ENCODE measurements around the gene FGF14. TPM values are rescaled to one million over a fixed set of nuclear protein-coding genes. Genes with fewer than 3 reads are reported as not detected.

The FGF14 gene
- total and polyA plus RNA-seq, 2 of the 4 experiments (the other 2 are of a cell fraction), result under 0.01 TPM; not detected in 1

DNA sequence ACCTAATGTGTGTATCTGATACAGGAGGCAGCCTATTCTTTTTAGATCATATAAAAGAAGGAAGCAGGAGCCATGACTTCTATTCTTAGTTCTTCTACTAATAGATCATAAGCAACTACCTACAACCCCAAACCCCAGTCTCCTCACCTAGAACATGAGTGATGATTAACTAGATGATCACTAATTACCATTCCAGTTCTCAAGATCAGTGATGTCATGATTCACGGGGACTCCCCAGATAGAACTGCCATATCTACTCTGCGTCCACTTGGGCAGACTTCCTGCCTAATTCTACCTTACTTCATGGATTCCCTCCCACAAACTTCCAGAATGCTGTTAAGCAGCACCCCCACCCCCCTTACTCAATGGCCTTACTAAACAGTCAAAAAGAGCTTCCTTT, 380.1 kb downstream of the FGF14 start:
- Histone ChIP-seq H2BK15ac (ENCODE audit: low read depth, low read length) (no peak overlapping the region), H4K8ac (ENCODE audit: low read depth in 2 of 2, low read length in 2 of 2) (no peak overlapping the region), H2BK5ac (ENCODE audit: low read depth, low read length, poor library complexity, severe bottlenecking) (no peak overlapping the region), H3K23ac (ENCODE audit: low read depth, low read length) (no peak overlapping the region), H2AFZ (replicated peaks; ENCODE audit: low read length, poor library complexity) (no peak overlapping the region), H3K9ac (ENCODE audit: low read depth, low read length) (no peak overlapping the region), H3K56ac (ENCODE audit: extremely low read depth, insufficient read depth, low read length) (no peak overlapping the region), H3K9me3 (ENCODE audit: control insufficient read depth, insufficient read depth, low read length) (0 out of 2 replicates have a peak, but pooled peaks cover 2% of the 10 kb centered on the region), H3K27ac (ENCODE audit: insufficient read depth, low read length) (no peak overlapping the region), H3K14ac (replicated peaks; ENCODE audit: low read depth, low read length) (no peak overlapping the region), H3K4me3 (ENCODE audit: insufficient read depth, low read depth, low read length) (no peak overlapping the region), H3K4me1 (ENCODE audit: control insufficient read depth, insufficient read depth, low read length) (no peaks in the 10 kb centered on the region), H3K4ac (ENCODE audit: low read depth, low read length) (no peak overlapping the region), H2AK9ac (replicated peaks; ENCODE audit: low read depth, low read length, poor library complexity) (no peak overlapping the region), H3K4me2 (ENCODE audit: low read depth, low read length) (no peak overlapping the region), H3K9me1 (ENCODE audit: insufficient read depth, low read length) (no peaks in the 10 kb centered on the region), H3K27me3 (ENCODE audit: control insufficient read depth, insufficient read depth, low read length) (no peaks in the 10 kb centered on the region), H4K5ac (ENCODE audit: low read depth, low read length) (no peak overlapping the region), H3K79me1 (ENCODE audit: low read depth in 1 of 2, low read length in 2 of 2) (no peaks in the 10 kb centered on the region), H2AK5ac (ENCODE audit: low read depth, low read length) (no peak overlapping the region), H3K18ac (ENCODE audit: low read depth, low read length) (no peak overlapping the region), H2BK120ac (ENCODE audit: low read depth, low read length) (no peak overlapping the region), H2BK20ac (ENCODE audit: low read depth, low read length) (no peak overlapping the region), H3K36me3 (ENCODE audit: control insufficient read depth, insufficient read depth, low read length) (no peaks in the 10 kb centered on the region), H4K20me1 (ENCODE audit: insufficient read depth, low read length) (no peaks in the 10 kb centered on the region), H4K91ac (ENCODE audit: insufficient read depth, low read depth, low read length) (no peak overlapping the region)
- dilution Hi-C loops (cut with HindIII; ENCODE audit: low sequenced_read_pairs, unreplicated experiment) (no loop called here), intact Hi-C loops (cut with micrococcal nuclease) (no loop called here), in situ Hi-C loops (cut with MboI; ENCODE audit: low sequenced_read_pairs) (no loop called here)
- DNase-seq (no peak), ATAC-seq (ENCODE audit: low read depth) (no peak)
- no TSS peak for BruUV-seq (replicated peaks)
- CTCF ChIA-PET, result no interaction called here
- TF ChIP-seq MAFK (IDR thresholded peaks at IDR 0.05; ENCODE audit: low read depth, low read length) (no peak), NFE2L2 (IDR thresholded peaks at IDR 0.05; ENCODE audit: low read depth, low read length) (no peak), FOS (IDR thresholded peaks at IDR 0.05; ENCODE audit: low read depth, low read length) (no peak), MAZ (IDR thresholded peaks at IDR 0.05; ENCODE audit: borderline replicate concordance, low read depth, low read length) (no peak), RFX5 (IDR thresholded peaks at IDR 0.05; ENCODE audit: low read depth, low read length) (no peak), RAD21 (IDR thresholded peaks at IDR 0.05; ENCODE audit: low read length) (no peak), MXI1 (IDR thresholded peaks at IDR 0.05; ENCODE audit: borderline replicate concordance, low read depth, low read length) (no peak), SMC3 (IDR thresholded peaks at IDR 0.05; ENCODE audit: low read depth, low read length) (no peak), BHLHE40 (IDR thresholded peaks at IDR 0.05; ENCODE audit: low read depth, low read length) (no peak), CHD1 (IDR thresholded peaks at IDR 0.05; ENCODE audit: low read depth, low read length) (no peak), RCOR1 (IDR thresholded peaks at IDR 0.05; ENCODE audit: insufficient replicate concordance, low read length) (no peak), CEBPB (IDR thresholded peaks at IDR 0.05; ENCODE audit: low read depth, low read length) (no peak), POLR2A (IDR thresholded peaks at IDR 0.05; ENCODE audit: low read depth, low read length) (no peak)
- TF ChIP-seq, protein P1, sequence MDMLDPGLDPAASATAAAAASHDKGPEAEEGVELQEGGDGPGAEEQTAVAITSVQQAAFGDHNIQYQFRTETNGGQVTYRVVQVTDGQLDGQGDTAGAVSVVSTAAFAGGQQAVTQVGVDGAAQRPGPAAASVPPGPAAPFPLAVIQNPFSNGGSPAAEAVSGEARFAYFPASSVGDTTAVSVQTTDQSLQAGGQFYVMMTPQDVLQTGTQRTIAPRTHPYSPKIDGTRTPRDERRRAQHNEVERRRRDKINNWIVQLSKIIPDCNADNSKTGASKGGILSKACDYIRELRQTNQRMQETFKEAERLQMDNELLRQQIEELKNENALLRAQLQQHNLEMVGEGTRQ (IDR thresholded peaks at IDR 0.05; ENCODE audit: low read depth, low read length), result no peak
- TF ChIP-seq, protein P2, sequence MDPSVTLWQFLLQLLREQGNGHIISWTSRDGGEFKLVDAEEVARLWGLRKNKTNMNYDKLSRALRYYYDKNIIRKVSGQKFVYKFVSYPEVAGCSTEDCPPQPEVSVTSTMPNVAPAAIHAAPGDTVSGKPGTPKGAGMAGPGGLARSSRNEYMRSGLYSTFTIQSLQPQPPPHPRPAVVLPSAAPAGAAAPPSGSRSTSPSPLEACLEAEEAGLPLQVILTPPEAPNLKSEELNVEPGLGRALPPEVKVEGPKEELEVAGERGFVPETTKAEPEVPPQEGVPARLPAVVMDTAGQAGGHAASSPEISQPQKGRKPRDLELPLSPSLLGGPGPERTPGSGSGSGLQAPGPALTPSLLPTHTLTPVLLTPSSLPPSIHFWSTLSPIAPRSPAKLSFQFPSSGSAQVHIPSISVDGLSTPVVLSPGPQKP (IDR thresholded peaks at IDR 0.05; ENCODE audit: borderline replicate concordance, low read depth, low read length), result no peak
- TF ChIP-seq, protein P3, sequence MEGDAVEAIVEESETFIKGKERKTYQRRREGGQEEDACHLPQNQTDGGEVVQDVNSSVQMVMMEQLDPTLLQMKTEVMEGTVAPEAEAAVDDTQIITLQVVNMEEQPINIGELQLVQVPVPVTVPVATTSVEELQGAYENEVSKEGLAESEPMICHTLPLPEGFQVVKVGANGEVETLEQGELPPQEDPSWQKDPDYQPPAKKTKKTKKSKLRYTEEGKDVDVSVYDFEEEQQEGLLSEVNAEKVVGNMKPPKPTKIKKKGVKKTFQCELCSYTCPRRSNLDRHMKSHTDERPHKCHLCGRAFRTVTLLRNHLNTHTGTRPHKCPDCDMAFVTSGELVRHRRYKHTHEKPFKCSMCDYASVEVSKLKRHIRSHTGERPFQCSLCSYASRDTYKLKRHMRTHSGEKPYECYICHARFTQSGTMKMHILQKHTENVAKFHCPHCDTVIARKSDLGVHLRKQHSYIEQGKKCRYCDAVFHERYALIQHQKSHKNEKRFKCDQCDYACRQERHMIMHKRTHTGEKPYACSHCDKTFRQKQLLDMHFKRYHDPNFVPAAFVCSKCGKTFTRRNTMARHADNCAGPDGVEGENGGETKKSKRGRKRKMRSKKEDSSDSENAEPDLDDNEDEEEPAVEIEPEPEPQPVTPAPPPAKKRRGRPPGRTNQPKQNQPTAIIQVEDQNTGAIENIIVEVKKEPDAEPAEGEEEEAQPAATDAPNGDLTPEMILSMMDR (conservative IDR thresholded peaks at IDR 0.05; ENCODE audit: low read depth, low read length), result no peak
- 58% methylated on average over 2 of the region's 2 CpGs; no CpG with 5 or more reads in 1 of the 2 experiments for WGBS, 2 experiments (ENCODE audit: extremely low coverage in 2 of 2, insufficient read length in 1 of 2)
- POLR2A ChIA-PET (ENCODE audit: unreplicated experiment), result no interaction called here

Measured in IMR-90 (cell line).